ENCODE results near the gene UBALD2.

UBALD2 gene

GRCh38 chr17:76268015-76268749 lies 3.0 kb downstream of the UBALD2 start:
- Histone ChIP-seq H3F3A (ENCODE audit: insufficient read depth, low read length) (peaks cover 59% of the 10 kb centered on the region), H2AFZ (ENCODE audit: low read length) (no peak overlapping the region), H3K9me3 (replicated peaks; ENCODE audit: insufficient read depth, low read length) (no peaks in the 10 kb centered on the region), H3K4me3 (ENCODE audit: low read length) (no peak overlapping the region), H3K9me2 (replicated peaks; ENCODE audit: insufficient read depth, low read length) (no peaks in the 10 kb centered on the region), H3K36me3 (replicated peaks; ENCODE audit: insufficient read depth, low read length) (0 out of 2 replicates have a peak, but pooled peaks cover 6% of the 10 kb centered on the region), H3K27ac (ENCODE audit: low read length) (peak overlapping the region; percentile 11; the same call in 1 of the 2 replicates), H3K4me2 (ENCODE audit: low read depth, low read length) (peak overlapping the region; percentile 11; the same call in 1 of the 2 replicates), H4K20me1 (ENCODE audit: insufficient read depth, low read length) (no peaks in the 10 kb centered on the region), H3K27me3 (replicated peaks; ENCODE audit: insufficient read depth, low read length) (no peaks in the 10 kb centered on the region), H3K4me1 (ENCODE audit: low read length) (peaks cover 40% of the 10 kb centered on the region), H3K79me2 (ENCODE audit: low read length) (peaks cover 46% of the 10 kb centered on the region), H3K9ac (ENCODE audit: low read length) (peak overlapping the region; percentile 1; the same call in 1 of the 2 replicates)
- DNase-seq, result no peak
- no peak for TF ChIP-seq EZH2 (optimal IDR thresholded peaks at IDR 0.05; ENCODE audit: low read depth, low read length)

DNA sequence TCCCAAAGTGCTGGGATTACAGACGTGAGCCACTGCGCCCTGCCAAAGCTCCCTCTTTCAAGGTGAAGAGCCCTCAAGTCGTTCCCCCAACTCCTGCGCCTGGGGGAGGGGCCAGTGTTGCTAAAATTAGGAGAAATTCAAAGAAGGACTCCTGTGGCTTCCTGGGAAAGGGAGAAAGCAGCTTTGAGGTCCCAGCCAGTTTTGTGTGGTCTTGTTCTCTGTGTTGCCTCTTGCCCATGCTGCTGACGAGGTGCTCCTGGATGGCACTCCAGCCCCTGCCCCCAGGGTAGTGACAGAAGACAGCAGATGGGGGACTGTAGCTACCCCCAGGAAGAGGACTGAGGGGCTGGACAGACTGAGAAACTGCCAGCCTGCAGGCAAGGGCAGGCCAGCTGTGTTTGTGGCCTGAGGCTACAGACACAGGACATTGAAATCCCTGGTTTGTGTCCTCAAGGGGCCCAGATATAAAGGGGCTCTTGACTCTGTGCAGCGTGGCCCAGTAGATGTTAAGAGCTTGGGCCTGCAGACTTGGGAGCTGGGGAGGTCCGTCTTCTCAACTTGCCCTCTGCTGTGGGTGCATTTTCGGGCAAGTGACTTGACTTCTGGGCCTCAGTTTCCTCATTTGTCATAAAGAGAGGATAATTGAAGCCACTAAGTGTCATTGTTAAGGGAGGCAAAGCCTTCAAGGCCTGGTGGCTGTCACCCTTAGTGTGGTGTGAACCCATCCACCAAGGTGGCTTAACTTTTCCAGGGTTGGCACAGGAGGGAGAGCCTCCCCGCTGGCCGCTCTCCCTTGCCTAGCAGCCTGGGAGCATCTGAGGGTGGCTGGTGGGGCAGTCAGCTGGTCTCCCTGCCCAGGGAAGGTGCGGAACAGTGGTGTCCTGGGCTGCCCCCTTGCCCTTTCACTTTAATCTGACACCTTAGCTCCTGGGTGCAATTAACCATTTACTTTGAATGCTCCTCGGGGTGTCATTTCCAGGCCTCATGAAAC lies 4.1 kb downstream of the UBALD2 start:
- H3K4me1 ChIP-seq (ENCODE audit: low read length), result peaks cover 29% of the 10 kb centered on the region
- H3K27me3 ChIP-seq (replicated peaks; ENCODE audit: insufficient read depth, low read length), result no peaks in the 10 kb centered on the region
- TF ChIP-seq EZH2phosphoT487 (IDR thresholded peaks at IDR 0.05; ENCODE audit: low read length) (no peak), EZH2 (optimal IDR thresholded peaks at IDR 0.05; ENCODE audit: low read depth, low read length) (no peak)
- TF ChIP-seq, protein P1, sequence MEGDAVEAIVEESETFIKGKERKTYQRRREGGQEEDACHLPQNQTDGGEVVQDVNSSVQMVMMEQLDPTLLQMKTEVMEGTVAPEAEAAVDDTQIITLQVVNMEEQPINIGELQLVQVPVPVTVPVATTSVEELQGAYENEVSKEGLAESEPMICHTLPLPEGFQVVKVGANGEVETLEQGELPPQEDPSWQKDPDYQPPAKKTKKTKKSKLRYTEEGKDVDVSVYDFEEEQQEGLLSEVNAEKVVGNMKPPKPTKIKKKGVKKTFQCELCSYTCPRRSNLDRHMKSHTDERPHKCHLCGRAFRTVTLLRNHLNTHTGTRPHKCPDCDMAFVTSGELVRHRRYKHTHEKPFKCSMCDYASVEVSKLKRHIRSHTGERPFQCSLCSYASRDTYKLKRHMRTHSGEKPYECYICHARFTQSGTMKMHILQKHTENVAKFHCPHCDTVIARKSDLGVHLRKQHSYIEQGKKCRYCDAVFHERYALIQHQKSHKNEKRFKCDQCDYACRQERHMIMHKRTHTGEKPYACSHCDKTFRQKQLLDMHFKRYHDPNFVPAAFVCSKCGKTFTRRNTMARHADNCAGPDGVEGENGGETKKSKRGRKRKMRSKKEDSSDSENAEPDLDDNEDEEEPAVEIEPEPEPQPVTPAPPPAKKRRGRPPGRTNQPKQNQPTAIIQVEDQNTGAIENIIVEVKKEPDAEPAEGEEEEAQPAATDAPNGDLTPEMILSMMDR (IDR thresholded peaks at IDR 0.05; ENCODE audit: low read length), result no peak
- no peak overlapping the region for H2AFZ ChIP-seq (ENCODE audit: low read length)
- no peaks in the 10 kb centered on the region for H3K9me2 ChIP-seq (replicated peaks; ENCODE audit: insufficient read depth, low read length)
- no peak overlapping the region for H3K4me2 ChIP-seq (ENCODE audit: low read depth, low read length)
- DNase-seq, result no peak
- H3K9me3 ChIP-seq (replicated peaks; ENCODE audit: insufficient read depth, low read length), result no peaks in the 10 kb centered on the region
- no peaks in the 10 kb centered on the region for H4K20me1 ChIP-seq (ENCODE audit: insufficient read depth, low read length)
- H3K9ac ChIP-seq (ENCODE audit: low read length), result no peak overlapping the region
- 0 out of 2 replicates have a peak, but pooled peaks cover 6% of the 10 kb centered on the region for H3K36me3 ChIP-seq (replicated peaks; ENCODE audit: insufficient read depth, low read length)
- H3K27ac ChIP-seq (ENCODE audit: low read length), result no peak overlapping the region
- no peak overlapping the region for H3K4me3 ChIP-seq (ENCODE audit: low read length)
- peaks cover 46% of the 10 kb centered on the region for H3K79me2 ChIP-seq (ENCODE audit: low read length)
- H3F3A ChIP-seq (ENCODE audit: insufficient read depth, low read length), result peaks cover 59% of the 10 kb centered on the region

DNA sequence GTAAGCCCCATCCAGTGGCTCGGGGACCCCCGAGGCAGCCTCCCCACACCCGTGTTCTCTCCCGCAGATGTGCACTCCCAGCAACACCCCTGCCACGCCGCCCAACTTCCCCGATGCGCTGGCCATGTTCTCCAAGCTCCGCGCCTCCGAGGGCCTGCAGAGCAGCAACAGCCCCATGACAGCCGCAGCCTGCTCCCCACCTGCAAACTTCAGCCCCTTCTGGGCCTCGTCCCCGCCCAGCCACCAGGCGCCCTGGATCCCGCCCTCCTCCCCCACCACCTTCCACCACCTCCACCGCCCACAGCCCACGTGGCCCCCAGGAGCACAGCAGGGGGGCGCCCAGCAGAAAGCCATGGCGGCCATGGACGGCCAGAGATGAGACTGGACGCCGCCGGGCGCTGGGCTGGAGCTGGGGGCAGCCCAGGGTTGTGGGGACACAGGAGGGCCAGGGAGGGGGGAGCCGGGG lies 5.0 kb downstream of the UBALD2 start:
- peaks cover 46% of the 10 kb centered on the region for H3K79me2 ChIP-seq (ENCODE audit: low read length)
- peaks cover 27% of the 10 kb centered on the region for H3K4me1 ChIP-seq (ENCODE audit: low read length)
- 0 out of 2 replicates have a peak, but pooled peaks cover 6% of the 10 kb centered on the region for H3K36me3 ChIP-seq (replicated peaks; ENCODE audit: insufficient read depth, low read length)
- no peaks in the 10 kb centered on the region for H4K20me1 ChIP-seq (ENCODE audit: insufficient read depth, low read length)
- TF ChIP-seq EZH2 (optimal IDR thresholded peaks at IDR 0.05; ENCODE audit: low read depth, low read length), result no peak
- TF ChIP-seq, protein P1 (IDR thresholded peaks at IDR 0.05; ENCODE audit: low read length), result no peak
- TF ChIP-seq EZH2phosphoT487 (IDR thresholded peaks at IDR 0.05; ENCODE audit: low read length), result no peak
- no peak overlapping the region for H2AFZ ChIP-seq (ENCODE audit: low read length)
- H3K9me2 ChIP-seq (replicated peaks; ENCODE audit: insufficient read depth, low read length), result no peaks in the 10 kb centered on the region
- H3K9ac ChIP-seq (ENCODE audit: low read length), result no peak overlapping the region
- H3K4me3 ChIP-seq (ENCODE audit: low read length), result no peak overlapping the region
- peaks cover 57% of the 10 kb centered on the region for H3F3A ChIP-seq (ENCODE audit: insufficient read depth, low read length)
- H3K9me3 ChIP-seq (replicated peaks; ENCODE audit: insufficient read depth, low read length), result no peaks in the 10 kb centered on the region
- no peak overlapping the region for H3K27ac ChIP-seq (ENCODE audit: low read length)
- H3K4me2 ChIP-seq (ENCODE audit: low read depth, low read length), result no peak overlapping the region
- no peak for DNase-seq
- H3K27me3 ChIP-seq (replicated peaks; ENCODE audit: insufficient read depth, low read length), result no peaks in the 10 kb centered on the region
